Tibial nerve (tissue), 4 donors: ENCODE data around the gene GGPS1. TPM values are rescaled to one million over a fixed set of nuclear protein-coding genes. Genes with fewer than 3 reads are reported as not detected.

Experiments used
- DNase-seq, 2 donors: peaks; one replicate each; pipeline ENCODE4 v3.0.0-alpha.2; 2019; ENCODE audit warnings: low spot score in 2 of 2
- H3K27ac ChIP-seq, 4 donors: fragments of 200-600 bp; sonication (generic) in 3 of 4; one replicate each; pipeline ENCODE4 v1.5.1; 2017 to 2019; ENCODE audit warnings: mild to moderate bottlenecking in 1 of 4
- H3K27me3 ChIP-seq, 2 donors: fragments of 200-600 bp; sonication (generic) in 1 of 2; one replicate each; pipeline versions ENCODE4 v1.5.1 to v1.6.0; 2017 to 2019
- H3K36me3 ChIP-seq, 3 donors: fragments of 200-600 bp; sonication (generic); one replicate each; pipeline ENCODE4 v1.5.1; 2018 to 2019
- H3K4me1 ChIP-seq, 4 donors: fragments of 200-600 bp; sonication (generic) in 3 of 4; one replicate each; pipeline ENCODE4 v1.5.1; 2017 to 2019
- H3K4me3 ChIP-seq, 4 donors: fragments of 200-600 bp; sonication (generic) in 3 of 4; one replicate each; pipeline ENCODE4 v1.5.1; 2017 to 2019; ENCODE audit warnings: mild to moderate bottlenecking in 1 of 4, moderate library complexity in 1 of 4
- H3K9me3 ChIP-seq, 4 donors: fragments of 200-600 bp; sonication (generic) in 3 of 4; one replicate each; pipeline ENCODE4 v1.5.1; 2017 to 2019
- EP300 ChIP-seq, 2 donors: sonication (generic); formaldehyde crosslinking; IDR thresholded peaks; one replicate each; pipeline ENCODE4 v1.6.1; 2017; ENCODE audit warnings: antibody characterized with exemption in 2 of 2, mild to moderate bottlenecking in 1 of 2
- POLR2A ChIP-seq, 2 donors: fragments of 450-650 bp; IDR thresholded peaks; one replicate each; pipeline ENCODE4 v1.6.1; 2017; ENCODE audit warnings: antibody characterized with exemption in 2 of 2, mild to moderate bottlenecking in 2 of 2, moderate library complexity in 2 of 2
- WGBS, 2 donors: methylation state at CpG; one replicate each; pipeline ENCODE4 v1.1.5; 2018; 5-methylcytosine and 5-hydroxymethylcytosine counted together
- total RNA-seq, 4 donors: library from RNA; depleted of rRNA; stranded (reverse); fragments of >200 nt; gene quantifications; one replicate each; pipeline ENCODE4 v1.1.0, GENCODE V29; 2016
- TF ChIP-seq, protein P1 (sequence below), 5 experiments: fragments of 200-600 bp in 3 of 5; fragments of 450-650 bp in 2 of 5; sonication (generic) in 3 of 5; IDR thresholded peaks; one replicate each; pipeline ENCODE4 v1.5.1; 2016 to 2019; ENCODE audit warnings: antibody characterized with exemption in 5 of 5, mild to moderate bottlenecking in 3 of 5, moderate library complexity in 2 of 5

GGPS1 gene
- total RNA-seq, 4 donors from 2014 or later, result 12.9 to 26.2 (median 15.7) TPM

GRCh38 chr1:235296729-235297128, 31.6 kb upstream of the GGPS1 start:
- H3K4me1 ChIP-seq, result peaks cover 0 to 45% (median 14%) of the 10 kb centered on the region in 4 donors
- WGBS, 2 donors, result 100% methylated on average over 1 of the region's 1 CpG
- TF ChIP-seq POLR2A (IDR thresholded peaks at IDR 0.05) (no peak), EP300 (IDR thresholded peaks at IDR 0.05) (no peak)
- TF ChIP-seq, protein P1, sequence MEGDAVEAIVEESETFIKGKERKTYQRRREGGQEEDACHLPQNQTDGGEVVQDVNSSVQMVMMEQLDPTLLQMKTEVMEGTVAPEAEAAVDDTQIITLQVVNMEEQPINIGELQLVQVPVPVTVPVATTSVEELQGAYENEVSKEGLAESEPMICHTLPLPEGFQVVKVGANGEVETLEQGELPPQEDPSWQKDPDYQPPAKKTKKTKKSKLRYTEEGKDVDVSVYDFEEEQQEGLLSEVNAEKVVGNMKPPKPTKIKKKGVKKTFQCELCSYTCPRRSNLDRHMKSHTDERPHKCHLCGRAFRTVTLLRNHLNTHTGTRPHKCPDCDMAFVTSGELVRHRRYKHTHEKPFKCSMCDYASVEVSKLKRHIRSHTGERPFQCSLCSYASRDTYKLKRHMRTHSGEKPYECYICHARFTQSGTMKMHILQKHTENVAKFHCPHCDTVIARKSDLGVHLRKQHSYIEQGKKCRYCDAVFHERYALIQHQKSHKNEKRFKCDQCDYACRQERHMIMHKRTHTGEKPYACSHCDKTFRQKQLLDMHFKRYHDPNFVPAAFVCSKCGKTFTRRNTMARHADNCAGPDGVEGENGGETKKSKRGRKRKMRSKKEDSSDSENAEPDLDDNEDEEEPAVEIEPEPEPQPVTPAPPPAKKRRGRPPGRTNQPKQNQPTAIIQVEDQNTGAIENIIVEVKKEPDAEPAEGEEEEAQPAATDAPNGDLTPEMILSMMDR (IDR thresholded peaks at IDR 0.05), result no peak

DNA sequence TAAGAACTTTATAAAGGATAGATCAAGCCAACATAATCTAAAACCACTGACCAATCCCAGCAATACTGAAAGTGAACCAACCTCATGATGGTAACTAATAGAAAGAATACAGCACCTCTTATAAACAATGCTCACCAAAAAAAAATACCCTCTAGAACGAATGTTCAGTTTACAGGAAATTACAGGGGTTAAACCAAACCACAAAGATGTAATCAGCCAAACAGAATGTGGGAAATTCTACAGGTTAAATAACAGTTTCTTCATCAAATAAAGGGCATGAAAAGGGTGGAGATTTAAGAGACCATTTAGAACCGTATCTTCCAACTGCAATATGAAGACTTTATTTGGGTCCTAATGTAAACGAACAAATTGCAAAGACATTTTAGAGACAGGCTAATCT, 30.8 kb upstream of the GGPS1 start:
- DNase-seq, result no peak
- Histone ChIP-seq H3K27ac (no peak overlapping the region), H3K4me3 (no peak overlapping the region), H3K9me3 (no peaks in the 10 kb centered on the region), H3K4me1 (peaks cover 0 to 42% (median 8%) of the 10 kb centered on the region in 4 donors), H3K27me3 (no peaks in the 10 kb centered on the region), H3K36me3 (no peaks in the 10 kb centered on the region)
- 59 to 79% methylated on average over 3 of the region's 3 CpGs for WGBS, 2 donors
- no peak for TF ChIP-seq EP300 (IDR thresholded peaks at IDR 0.05)
- TF ChIP-seq, protein P1 (IDR thresholded peaks at IDR 0.05), result no peak
- no peak for TF ChIP-seq POLR2A (IDR thresholded peaks at IDR 0.05)

More at GRCh38 chr1:235296729-235297128, 31.6 kb upstream of the GGPS1 start:
- H3K4me3 ChIP-seq, result no peak overlapping the region
- H3K27ac ChIP-seq, result no peak overlapping the region
- H3K27me3 ChIP-seq, result no peaks in the 10 kb centered on the region
- H3K36me3 ChIP-seq, result no peaks in the 10 kb centered on the region
- H3K9me3 ChIP-seq, result no peaks in the 10 kb centered on the region
- no peak for DNase-seq

GRCh38 chr1:235298758-235299157, 29.6 kb upstream of the GGPS1 start:
- Histone ChIP-seq H3K27me3 (no peaks in the 10 kb centered on the region), H3K4me1 (peaks cover 0 to 40% (median 8%) of the 10 kb centered on the region in 4 donors), H3K9me3 (no peaks in the 10 kb centered on the region), H3K27ac (no peak overlapping the region), H3K4me3 (no peak overlapping the region), H3K36me3 (no peaks in the 10 kb centered on the region)
- no peak for DNase-seq
- TF ChIP-seq POLR2A (IDR thresholded peaks at IDR 0.05) (no peak), EP300 (IDR thresholded peaks at IDR 0.05) (no peak)
- TF ChIP-seq, protein P1 (IDR thresholded peaks at IDR 0.05), result no peak
- 57 to 59% methylated on average over 2 of the region's 2 CpGs for WGBS, 2 donors

DNA sequence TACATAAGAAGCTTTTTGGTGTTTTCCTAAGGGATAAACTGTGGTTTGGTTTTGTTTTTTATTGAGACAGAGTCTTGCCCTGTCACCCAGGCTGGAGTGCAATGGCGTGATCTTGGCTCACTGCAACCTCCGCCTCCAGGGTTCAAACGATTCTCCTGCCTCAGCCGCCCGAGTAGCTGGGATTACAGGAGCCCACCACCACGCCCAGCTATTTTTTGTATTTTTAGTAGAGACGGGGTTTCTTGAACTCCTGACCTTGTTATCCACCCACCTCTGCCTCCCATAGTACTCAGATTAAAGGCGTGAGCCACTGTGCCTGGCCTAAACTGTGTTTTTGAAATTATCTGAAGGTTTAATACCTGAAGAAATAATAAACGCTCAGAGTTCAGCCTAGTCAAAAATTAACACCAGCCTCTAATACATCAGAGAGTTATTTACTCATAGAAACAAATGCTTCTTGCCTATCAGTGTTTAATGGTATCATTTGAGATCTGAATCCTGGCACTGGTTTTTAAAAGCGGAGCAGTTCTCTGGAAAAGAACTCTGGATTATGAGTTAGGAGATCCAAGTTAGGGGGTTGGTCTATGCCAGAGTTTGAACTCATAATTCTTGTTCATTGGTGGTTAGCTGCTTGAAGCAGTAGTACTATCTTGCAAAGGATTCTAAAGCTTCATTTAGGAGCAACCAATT, 29.1 kb upstream of the GGPS1 start:
- TF ChIP-seq, protein P1 (IDR thresholded peaks at IDR 0.05), result no peak
- WGBS, 2 donors, result 63 to 69% methylated on average over 10 of the region's 10 CpGs
- Histone ChIP-seq H3K4me1 (peaks cover 0 to 39% (median 8%) of the 10 kb centered on the region in 4 donors), H3K27me3 (no peaks in the 10 kb centered on the region), H3K9me3 (no peaks in the 10 kb centered on the region), H3K4me3 (no peak overlapping the region), H3K36me3 (no peaks in the 10 kb centered on the region), H3K27ac (no peak overlapping the region)
- no peak for DNase-seq

GRCh38 chr1:235302143-235302542, 26.2 kb upstream of the GGPS1 start:
- WGBS, 2 donors, result 60 to 61% methylated on average over 1 of the region's 1 CpG
- Histone ChIP-seq H3K9me3 (no peaks in the 10 kb centered on the region), H3K4me1 (peaks cover 0 to 58% (median 9%) of the 10 kb centered on the region in 4 donors), H3K36me3 (no peaks in the 10 kb centered on the region), H3K4me3 (no peak overlapping the region), H3K27ac (no peak overlapping the region), H3K27me3 (no peaks in the 10 kb centered on the region)
- no peak for DNase-seq
- TF ChIP-seq, protein P1 (IDR thresholded peaks at IDR 0.05), result no peak
- TF ChIP-seq EP300 (IDR thresholded peaks at IDR 0.05), result no peak
- no peak for TF ChIP-seq POLR2A (IDR thresholded peaks at IDR 0.05)
